PC-9 (cell line): ENCODE results near the gene CDK2.

ENCODE experiments used
- EZH2 ChIP-seq: fragments of 200-600 bp; sonication (generic); IDR thresholded peaks from 2 replicates; pipeline ENCODE4 v1.8.0; 2017; ENCODE audit warnings: antibody characterized with exemption, low read depth
- TF ChIP-seq, protein P1 (sequence below): fragments of 200-600 bp; sonication (generic); conservative IDR thresholded peaks from 2 replicates; pipeline ENCODE4 v1.6.1; 2017; ENCODE audit warnings: mixed run types, antibody characterized with exemption, mild to moderate bottlenecking, moderate library complexity

DNA sequence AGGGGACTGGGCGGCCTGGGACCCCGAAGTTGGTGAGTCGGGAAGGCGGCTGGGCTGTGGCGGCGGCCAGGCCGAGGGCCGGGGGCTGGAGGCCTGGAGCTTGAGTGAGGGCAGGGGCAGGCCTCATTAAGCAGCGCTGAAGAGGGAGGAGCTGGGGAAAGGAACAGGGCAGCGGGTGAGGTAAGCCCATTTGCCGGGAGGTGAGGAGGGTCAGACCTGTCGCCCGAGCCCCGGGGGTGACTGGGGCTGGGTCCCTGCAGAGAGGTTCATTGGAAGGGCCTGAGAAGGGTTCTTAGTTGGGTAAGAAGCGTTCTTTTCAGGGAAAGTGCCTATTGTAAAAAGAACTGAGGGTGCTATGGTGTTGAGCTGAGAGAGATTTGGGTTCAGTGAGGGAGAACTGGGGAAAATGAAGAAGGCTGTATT, 7.7 kb downstream of the CDK2 start:
- TF ChIP-seq, protein P1, sequence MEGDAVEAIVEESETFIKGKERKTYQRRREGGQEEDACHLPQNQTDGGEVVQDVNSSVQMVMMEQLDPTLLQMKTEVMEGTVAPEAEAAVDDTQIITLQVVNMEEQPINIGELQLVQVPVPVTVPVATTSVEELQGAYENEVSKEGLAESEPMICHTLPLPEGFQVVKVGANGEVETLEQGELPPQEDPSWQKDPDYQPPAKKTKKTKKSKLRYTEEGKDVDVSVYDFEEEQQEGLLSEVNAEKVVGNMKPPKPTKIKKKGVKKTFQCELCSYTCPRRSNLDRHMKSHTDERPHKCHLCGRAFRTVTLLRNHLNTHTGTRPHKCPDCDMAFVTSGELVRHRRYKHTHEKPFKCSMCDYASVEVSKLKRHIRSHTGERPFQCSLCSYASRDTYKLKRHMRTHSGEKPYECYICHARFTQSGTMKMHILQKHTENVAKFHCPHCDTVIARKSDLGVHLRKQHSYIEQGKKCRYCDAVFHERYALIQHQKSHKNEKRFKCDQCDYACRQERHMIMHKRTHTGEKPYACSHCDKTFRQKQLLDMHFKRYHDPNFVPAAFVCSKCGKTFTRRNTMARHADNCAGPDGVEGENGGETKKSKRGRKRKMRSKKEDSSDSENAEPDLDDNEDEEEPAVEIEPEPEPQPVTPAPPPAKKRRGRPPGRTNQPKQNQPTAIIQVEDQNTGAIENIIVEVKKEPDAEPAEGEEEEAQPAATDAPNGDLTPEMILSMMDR = no peak
- TF ChIP-seq EZH2 = no peak
